NOMO-1 treated with dmso at 0.1 percent for 144 hours (cell line): ENCODE measurements around the gene LCOR.
"Not testable (repeated sequence)": the region's sequence is repeated elsewhere in the genome, so short reads cannot be mapped to it uniquely, and the experiment has no call there.

Source experiments
- DNase-seq: peaks from one replicate; lab custom pipeline; 2025; ENCODE audit not compliant: unreplicated experiment; lab: John Stamatoyannopoulos, UW

LCOR gene

GRCh38 chr10:96924861-96925260, 92.8 kb downstream of the LCOR start:
- DNase-seq: no peak

GRCh38 chr10:96930469-96930868, 98.4 kb downstream of the LCOR start:
- no peak for DNase-seq

- DNase-seq: no peak
Observed at GRCh38 chr10:96935148-96935547, 103.0 kb downstream of the LCOR start.

GRCh38 chr10:96935810-96936209, 103.7 kb downstream of the LCOR start:
- DNase-seq: no peak

GRCh38 chr10:96943161-96943560, 111.1 kb downstream of the LCOR start:
- not testable (repeated sequence) for DNase-seq

GRCh38 chr10:96947036-96947435, 114.9 kb downstream of the LCOR start:
- DNase-seq: no peak

- no peak for DNase-seq
Observed at GRCh38 chr10:96949039-96949683, 117.1 kb downstream of the LCOR start.

GRCh38 chr10:96951954-96952353, 119.9 kb downstream of the LCOR start:
- no peak for DNase-seq

- no peak for DNase-seq
Observed at GRCh38 chr10:96955794-96956193, 123.7 kb downstream of the LCOR start.

GRCh38 chr10:96958071-96958470, 126.0 kb downstream of the LCOR start:
- no peak for DNase-seq

- no peak for DNase-seq
Observed at GRCh38 chr10:96959733-96960132, 127.6 kb downstream of the LCOR start.

- DNase-seq: no peak
Observed at GRCh38 chr10:96960872-96961271, 128.8 kb downstream of the LCOR start.

GRCh38 chr10:96964131-96964530, 132.0 kb downstream of the LCOR start:
- no peak for DNase-seq

- no peak for DNase-seq
Observed at GRCh38 chr10:96967847-96968246, 135.7 kb downstream of the LCOR start.

- DNase-seq: no peak
Observed at GRCh38 chr10:96968682-96969423, 136.8 kb downstream of the LCOR start.

- DNase-seq: no peak
Observed at GRCh38 chr10:96971324-96971723, 139.2 kb downstream of the LCOR start.

- DNase-seq: no peak
Observed at GRCh38 chr10:96972264-96972663, 140.2 kb downstream of the LCOR start.

- no peak for DNase-seq
Observed at GRCh38 chr10:96973809-96974747, 142.0 kb downstream of the LCOR start.

GRCh38 chr10:96975136-96975535, 143.0 kb downstream of the LCOR start:
- DNase-seq: no peak

- no peak for DNase-seq
Observed at GRCh38 chr10:96978621-96979154, 146.6 kb downstream of the LCOR start.

GRCh38 chr10:96982149-96982930, 150.2 kb downstream of the LCOR start:
- no peak for DNase-seq
